G401.6 (cell line): Measurements from ENCODE around the gene DNHD1.

Experiments used
- FAIRE-seq: peaks from 2 replicates; lab custom pipeline; 2012; peaks lifted over from hg19 to GRCh38; lab: Jason Lieb, UNC

The DNHD1 gene

GRCh38 chr11:6531267-6531752 lies 34.2 kb downstream of the DNHD1 start:
- peak; percentile 67 for FAIRE-seq

- no peak for FAIRE-seq
Measured at GRCh38 chr11:6538456-6538855, 41.4 kb downstream of the DNHD1 start.

GRCh38 chr11:6538945-6539344 lies 41.9 kb downstream of the DNHD1 start:
- FAIRE-seq = no peak

- FAIRE-seq = no peak
Measured at GRCh38 chr11:6539748-6540268, 42.7 kb downstream of the DNHD1 start.

GRCh38 chr11:6541356-6541755 lies 44.3 kb downstream of the DNHD1 start:
- FAIRE-seq = no peak

- FAIRE-seq = no peak
Measured at GRCh38 chr11:6542727-6543126, 45.6 kb downstream of the DNHD1 start.

DNA sequence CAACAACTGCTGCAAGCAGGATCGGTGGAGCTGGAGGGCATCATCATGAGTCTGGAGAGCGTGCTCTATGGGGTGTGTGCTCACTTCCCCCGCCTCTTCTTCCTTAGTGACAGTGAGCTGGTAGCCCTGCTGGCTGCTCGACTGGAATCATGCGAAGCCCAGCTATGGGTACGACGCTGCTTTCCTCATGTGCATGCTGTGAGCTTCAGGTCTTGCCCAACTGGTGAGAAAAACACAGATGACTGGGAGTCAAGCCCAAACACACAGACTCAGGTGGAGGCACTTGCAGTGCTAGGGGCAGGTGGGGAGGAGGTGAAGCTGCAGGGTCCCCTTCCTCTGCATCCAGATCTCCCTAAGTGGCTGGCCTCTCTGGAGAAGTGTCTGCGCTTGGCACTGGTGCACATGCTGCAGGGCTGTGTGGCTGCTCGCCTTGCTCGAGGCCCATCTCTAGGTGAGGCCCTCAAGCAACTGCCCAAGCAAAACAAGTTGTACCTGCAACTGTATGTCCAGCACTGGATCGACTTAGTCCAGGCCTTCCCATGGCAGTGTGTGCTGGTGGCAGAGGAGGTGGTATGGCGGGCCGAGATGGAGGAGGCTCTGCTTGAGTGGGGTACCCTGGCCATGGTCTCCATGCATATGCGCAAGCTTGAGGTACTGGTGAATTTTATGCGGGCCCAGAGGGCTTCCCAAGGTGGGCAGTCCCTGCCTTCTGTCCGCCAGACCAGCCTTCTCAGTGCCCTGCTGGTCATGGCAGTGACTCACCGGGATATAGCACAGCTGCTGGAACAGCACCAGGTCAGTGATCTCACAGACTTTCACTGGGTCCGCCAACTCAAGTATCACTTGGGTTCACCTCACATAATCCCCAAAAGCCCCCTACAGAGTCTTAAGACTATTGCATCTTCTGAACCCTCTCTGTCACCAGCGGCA lies 48.1 kb downstream of the DNHD1 start:
- no peak for FAIRE-seq

DNA sequence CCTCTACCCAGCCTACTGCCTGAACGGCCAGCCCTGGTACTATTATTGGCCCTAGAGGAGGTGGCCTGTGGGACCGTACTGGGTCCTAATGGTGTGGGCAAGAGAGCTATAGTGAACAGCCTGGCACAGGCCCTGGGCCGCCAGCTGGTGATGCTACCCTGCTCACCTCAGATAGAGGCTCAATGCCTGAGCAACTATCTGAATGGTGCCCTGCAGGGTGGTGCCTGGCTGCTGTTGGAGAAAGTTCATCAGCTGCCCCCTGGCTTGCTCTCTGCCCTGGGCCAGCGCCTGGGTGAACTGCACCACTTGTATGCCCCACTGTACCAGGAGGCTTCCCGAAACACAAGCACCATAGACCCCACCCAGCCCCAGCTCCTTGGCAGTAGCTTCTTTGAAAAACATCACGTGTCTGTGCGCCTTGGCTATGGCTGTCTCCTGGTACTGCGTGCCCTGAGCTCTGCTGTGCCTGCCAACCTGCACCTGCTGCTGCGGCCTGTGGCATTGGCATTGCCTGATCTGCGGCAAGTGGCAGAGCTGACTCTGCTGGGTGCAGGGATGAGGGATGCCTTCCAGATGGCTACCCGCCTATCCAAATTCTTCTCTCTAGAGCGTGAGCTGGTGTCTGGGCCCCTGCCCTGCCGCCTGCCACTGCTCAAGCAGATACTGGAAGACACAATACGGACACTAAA lies 49.0 kb downstream of the DNHD1 start:
- no peak for FAIRE-seq

GRCh38 chr11:6546735-6547134 lies 49.7 kb downstream of the DNHD1 start:
- FAIRE-seq = no peak

DNA sequence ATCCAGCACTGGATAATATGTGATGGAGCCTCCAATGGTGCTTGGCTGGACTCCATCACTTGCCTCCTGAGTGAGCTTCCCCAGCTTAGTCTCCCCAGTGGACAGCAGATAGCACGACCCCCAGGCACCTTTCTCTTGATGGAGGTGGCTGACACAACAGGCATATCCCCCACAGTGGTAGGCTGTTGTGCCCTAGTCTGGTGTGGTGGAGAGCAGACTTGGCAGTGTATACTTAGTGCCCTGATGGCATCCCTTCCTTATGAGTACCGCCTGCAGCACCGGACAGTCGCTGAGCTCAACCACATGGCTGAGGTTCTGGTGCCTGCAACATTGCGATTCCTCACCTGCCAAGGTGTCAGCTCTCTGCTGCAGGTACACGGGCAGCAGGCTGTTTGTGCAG lies 50.1 kb downstream of the DNHD1 start:
- FAIRE-seq = no peak

DNA sequence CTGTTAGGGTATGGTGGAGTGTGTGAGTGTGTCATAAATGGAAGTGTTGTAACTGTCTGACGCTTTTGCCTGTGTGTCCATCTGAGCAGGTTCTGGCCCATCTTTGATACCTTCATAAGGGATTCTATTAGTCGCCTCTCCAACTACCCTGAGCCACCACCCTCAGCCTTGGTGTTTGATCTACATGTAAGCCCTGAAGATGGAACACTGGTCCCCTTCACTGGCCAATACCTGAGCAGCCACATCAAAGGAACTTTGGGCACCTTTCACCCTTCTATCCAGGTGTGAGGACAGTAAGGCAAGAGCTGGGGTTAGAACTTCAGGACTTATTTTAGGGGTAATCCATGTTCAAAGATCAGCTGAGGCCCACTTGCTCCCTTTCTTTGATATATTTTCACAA lies 51.0 kb downstream of the DNHD1 start:
- no peak for FAIRE-seq

GRCh38 chr11:6548641-6549040 lies 51.6 kb downstream of the DNHD1 start:
- no peak for FAIRE-seq

- FAIRE-seq = no peak
Measured at GRCh38 chr11:6553634-6554033, 56.6 kb downstream of the DNHD1 start.

DNA sequence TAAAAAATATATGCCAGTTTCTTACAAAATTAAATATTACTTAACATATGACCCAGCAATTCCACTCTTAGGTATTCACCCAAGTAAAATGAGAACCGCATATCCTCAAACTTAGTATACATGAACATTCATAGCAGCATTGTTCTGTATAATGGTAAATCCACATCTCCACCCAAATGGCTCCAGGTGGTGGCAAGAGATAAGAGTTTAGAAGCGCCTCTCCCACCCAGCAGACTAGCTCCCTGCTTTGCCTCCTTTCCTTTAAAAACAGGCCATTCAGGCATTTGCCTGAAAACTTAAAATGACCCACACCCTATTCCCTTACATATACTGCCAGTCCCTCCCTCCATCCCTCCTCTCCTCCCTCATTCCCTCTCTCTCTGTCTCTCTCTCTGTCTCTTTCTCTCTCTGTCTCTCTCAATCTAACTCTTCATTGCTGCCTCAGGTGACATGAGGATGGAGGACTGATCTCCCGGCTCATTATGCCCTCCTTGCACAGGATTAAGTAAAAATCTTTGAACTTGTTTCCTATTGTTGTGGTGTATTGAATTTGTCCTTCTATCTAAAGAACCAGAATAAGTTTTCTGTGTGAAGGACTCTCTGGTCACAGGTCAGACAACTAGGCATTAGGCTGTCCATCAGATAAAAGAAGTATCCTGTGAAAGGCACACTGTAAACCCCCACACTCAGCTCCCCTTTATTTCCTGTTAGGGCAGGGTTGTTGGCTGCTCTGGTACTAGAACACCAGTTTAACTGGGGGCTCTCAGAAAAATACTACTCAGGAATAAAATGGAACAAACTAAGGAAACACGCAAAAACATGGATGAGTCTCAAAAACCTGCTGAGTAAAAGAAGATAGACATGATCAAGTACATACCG lies 58.0 kb downstream of the DNHD1 start:
- FAIRE-seq = no peak

GRCh38 chr11:6556139-6556949 lies 59.3 kb downstream of the DNHD1 start:
- FAIRE-seq = no peak

- FAIRE-seq = no peak
Measured at GRCh38 chr11:6557063-6557462, 60.0 kb downstream of the DNHD1 start.

DNA sequence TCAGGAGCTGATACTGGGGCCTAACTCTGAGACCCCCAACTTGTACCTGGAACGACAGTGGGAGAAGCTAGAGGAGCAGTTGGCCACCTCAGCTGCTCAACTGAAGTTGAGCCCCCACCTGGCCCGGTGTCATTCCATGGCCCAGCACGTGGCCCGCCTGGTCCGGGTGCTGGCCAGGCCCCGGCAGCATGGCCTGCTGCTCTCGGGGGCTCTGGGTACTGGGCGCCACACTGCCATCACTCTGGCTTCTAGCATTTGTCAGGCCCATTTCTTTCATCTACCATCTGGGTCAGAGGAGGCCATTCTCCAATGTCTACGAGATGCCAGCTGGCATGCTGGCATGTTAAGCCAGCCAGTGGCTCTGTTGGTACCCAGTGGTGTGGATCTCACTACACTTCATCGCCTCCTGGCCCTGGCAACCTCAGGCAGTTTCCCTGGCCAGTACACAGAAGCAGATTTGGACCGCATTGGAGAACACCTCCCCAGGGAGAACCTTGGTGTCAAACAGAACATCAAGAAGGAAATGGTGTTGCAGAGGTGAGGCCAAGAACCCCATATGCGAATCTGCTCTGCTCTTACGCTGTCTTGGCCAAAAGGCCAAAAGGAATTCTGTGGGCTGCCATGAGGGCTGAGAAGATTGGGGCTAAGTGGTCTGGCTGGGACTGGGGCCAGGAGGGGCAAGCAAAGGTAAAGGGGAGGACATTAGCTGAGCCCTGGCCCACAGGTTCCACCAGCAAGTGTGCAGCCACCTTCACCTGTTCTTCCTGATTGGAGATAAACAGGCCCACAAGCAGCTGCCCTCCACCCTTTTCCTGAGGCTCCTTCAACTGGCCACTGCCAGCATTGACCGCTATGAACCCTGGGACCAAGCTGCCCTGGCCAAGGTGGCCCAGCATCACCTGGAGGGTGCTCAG lies 60.9 kb downstream of the DNHD1 start:
- no peak for FAIRE-seq

- FAIRE-seq = no peak
Measured at GRCh38 chr11:6559369-6559768, 62.3 kb downstream of the DNHD1 start.

DNA sequence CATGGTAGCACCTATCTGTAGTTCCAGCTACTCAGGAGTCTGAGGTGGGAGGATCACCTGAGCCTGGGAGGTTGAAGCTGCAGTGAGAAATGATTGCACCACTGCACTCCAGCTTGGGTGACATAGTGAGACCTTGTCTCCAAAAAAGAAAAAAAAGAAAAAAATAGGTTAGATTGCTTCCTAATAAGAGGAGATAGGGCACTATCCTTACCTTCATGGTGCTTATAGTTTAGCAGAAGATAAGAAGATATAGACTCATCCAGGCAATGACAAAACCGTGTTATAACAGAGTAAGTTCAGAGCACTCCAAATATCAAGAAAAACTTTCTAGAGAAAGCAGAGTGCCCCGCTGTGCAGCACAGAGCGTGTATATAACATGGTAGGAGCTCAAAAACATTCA lies 64.2 kb downstream of the DNHD1 start:
- no peak for FAIRE-seq

- no peak for FAIRE-seq
Measured at GRCh38 chr11:6563121-6563619, 66.1 kb downstream of the DNHD1 start.
